LNCaP clone FGC (cell line): ENCODE results near the gene FDPS.

Source experiments
- DNase-seq: peaks from one replicate; pipeline ENCODE4 v3.0.0-alpha.2; 2011; ENCODE audit warnings: low read depth
- H3K4me3 ChIP-seq: 2 replicates; pipeline ENCODE4 v1.5.1; 2011; ENCODE audit warnings: mild to moderate bottlenecking, low read depth, low read length, control low read depth
- TF ChIP-seq, protein P1 (sequence below): IDR thresholded peaks from 2 replicates; pipeline ENCODE4 v1.5.1; 2012; ENCODE audit warnings: mild to moderate bottlenecking; ENCODE audit not compliant: control insufficient read depth, insufficient read depth; ENCODE audit errors: extremely low read depth

FDPS gene

DNA sequence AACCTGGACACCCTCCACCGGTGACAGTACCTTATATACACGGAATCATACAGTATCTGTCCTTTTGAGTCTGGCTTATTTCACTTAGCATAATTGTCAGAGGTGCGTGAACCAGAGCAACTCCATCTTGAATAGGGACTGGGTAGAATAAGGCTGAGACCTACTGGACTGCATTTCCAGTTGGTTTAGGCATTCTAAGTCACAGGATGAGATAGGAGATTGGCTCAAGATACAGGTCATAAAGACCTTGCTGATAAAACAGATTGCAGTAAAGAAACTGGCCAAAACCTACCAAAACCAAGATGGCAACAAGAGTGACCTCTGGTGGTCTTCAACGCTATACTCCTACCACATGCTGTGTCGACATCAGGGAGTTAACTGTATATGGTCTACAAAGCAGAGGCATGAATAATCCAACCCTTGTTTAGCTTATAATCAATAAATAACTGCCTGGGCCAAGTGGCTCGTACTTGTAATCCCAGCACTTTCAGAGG lies 1.4 kb upstream of the FDPS start:
- no peak overlapping the region for H3K4me3 ChIP-seq
- no peak for DNase-seq

DNA sequence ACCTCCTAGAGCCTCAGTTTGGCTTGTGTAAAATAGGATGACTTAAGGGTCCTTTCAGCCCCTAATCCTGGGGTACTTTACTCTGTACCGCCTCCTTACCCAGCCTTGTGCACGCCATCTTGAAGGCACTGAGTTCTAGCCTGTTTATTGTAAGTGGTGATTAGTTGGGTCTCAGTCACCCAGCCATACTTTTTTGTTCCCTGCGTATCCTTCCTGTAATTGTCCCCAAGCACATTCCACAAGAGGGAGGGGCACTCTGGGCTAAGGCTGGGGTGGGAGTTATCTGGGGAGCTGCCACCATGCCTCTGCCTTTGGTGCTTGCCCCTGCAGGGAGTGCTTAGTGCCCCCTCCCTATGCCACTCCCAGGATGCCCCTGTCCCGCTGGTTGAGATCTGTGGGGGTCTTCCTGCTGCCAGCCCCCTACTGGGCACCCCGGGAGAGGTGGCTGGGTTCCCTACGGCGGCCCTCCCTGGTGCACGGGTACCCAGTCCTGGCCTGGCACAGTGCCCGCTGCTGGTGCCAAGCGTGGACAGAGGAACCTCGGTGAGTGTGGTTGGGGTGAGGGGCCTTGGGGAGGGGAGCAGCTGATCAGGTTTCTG lies 856 bp downstream of the FDPS start:
- H3K4me3 ChIP-seq: peak overlapping the region; percentile 96
- no peak for DNase-seq
- TF ChIP-seq, protein P1, sequence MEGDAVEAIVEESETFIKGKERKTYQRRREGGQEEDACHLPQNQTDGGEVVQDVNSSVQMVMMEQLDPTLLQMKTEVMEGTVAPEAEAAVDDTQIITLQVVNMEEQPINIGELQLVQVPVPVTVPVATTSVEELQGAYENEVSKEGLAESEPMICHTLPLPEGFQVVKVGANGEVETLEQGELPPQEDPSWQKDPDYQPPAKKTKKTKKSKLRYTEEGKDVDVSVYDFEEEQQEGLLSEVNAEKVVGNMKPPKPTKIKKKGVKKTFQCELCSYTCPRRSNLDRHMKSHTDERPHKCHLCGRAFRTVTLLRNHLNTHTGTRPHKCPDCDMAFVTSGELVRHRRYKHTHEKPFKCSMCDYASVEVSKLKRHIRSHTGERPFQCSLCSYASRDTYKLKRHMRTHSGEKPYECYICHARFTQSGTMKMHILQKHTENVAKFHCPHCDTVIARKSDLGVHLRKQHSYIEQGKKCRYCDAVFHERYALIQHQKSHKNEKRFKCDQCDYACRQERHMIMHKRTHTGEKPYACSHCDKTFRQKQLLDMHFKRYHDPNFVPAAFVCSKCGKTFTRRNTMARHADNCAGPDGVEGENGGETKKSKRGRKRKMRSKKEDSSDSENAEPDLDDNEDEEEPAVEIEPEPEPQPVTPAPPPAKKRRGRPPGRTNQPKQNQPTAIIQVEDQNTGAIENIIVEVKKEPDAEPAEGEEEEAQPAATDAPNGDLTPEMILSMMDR: no peak

More for the DNA sequence above, 1.4 kb upstream of the FDPS start:
- TF ChIP-seq, protein P1: peak; percentile 23; the same call in 1 of the 2 replicates

DNA sequence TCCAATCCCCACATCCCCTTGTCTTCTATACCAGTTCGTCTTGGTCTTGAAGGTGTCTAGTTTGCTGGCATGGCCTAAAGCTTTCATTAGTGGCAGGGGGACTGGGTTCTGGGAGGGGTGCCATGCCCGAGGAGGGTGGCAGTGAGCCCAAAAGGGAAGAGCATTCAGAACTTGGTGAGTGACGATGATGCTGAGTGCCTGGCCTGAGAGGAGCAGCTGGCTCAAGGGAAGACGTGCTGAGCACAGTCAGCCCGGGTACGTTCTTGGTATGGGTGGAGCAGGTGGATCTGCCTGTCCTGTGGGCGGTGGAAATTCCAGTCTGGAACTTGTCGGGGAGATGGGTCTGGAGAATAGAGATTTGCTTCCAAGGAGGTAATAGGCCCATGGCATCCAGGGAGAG lies 4.6 kb downstream of the FDPS start:
- TF ChIP-seq, protein P1: no peak
- no peak for DNase-seq
- H3K4me3 ChIP-seq: no peak overlapping the region

DNA sequence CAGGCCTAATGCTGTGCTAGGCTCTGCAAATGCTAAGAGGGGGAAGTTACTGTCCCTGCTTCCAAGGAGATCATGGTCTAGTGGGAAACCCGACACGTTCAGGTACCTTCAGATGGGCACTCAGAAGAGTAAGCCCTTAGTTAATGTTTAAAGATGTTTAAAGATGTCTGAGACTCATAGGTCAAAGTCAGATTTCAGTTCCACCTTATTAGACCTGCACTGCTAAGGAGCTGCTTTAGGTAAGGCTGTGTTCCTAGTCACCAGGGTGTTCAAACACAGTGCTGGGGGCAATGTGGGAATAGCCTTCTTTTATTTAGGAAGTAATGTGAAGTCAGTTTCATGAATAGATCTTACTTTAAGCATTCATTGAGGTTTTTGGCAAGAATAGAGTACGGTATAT lies 8.3 kb downstream of the FDPS start:
- no peak overlapping the region for H3K4me3 ChIP-seq
- no peak for DNase-seq
- TF ChIP-seq, protein P1: no peak

DNA sequence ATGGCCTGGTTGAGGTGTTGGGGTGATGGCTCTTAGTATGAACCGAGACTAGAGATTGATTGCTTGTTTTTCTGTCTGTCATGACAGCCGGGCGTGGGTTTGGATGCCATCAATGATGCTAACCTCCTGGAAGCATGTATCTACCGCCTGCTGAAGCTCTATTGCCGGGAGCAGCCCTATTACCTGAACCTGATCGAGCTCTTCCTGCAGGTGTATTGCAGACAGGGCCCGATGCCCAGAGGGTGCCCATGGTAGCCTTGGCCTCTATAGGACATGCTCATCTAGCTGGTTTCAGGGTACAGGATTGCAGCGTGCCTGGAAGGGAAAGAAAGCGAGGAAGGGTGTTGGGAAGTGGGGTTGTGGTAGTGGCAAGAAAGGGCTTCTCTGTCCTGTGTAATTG lies 9.4 kb downstream of the FDPS start:
- TF ChIP-seq, protein P1: no peak
- no peak for DNase-seq

DNA sequence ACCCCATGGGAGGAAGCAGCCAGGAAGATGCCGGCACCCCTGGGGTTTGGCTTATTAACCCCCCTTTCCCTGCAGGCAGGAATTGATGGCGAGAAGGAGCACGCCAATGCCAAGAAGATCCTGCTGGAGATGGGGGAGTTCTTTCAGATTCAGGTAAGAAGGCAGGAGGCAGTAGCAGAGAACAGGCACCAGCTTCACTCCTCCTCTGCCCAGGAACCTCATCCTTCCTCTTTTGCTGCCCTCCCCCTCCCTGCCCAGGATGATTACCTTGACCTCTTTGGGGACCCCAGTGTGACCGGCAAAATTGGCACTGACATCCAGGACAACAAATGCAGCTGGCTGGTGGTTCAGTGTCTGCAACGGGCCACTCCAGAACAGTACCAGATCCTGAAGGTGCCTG lies 10.9 kb downstream of the FDPS start:
- DNase-seq: no peak
- H3K4me3 ChIP-seq: no peak overlapping the region
- TF ChIP-seq, protein P1: no peak

More for the DNA sequence above, 9.4 kb downstream of the FDPS start:
- no peak overlapping the region for H3K4me3 ChIP-seq

DNA sequence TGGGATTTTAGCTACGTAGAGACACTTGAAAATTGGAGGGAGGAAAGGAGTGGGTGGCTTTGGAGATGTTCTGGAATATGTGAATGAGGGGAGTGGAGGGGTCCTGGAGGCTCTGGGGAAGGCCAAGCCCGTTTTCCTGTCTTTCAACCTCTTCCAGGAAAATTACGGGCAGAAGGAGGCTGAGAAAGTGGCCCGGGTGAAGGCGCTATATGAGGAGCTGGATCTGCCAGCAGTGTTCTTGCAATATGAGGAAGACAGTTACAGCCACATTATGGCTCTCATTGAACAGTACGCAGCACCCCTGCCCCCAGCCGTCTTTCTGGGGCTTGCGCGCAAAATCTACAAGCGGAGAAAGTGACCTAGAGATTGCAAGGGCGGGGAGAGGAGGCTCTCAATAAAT lies 11.6 kb downstream of the FDPS start:
- TF ChIP-seq, protein P1: no peak
- no peak for DNase-seq
- H3K4me3 ChIP-seq: no peak overlapping the region
